H1 (cell line): ENCODE measurements around the gene UBE2E2. TPM values are rescaled to one million over a fixed set of nuclear protein-coding genes. Genes with fewer than 3 reads are reported as not detected.

Experiments used
- CTCF ChIA-PET: fragments of 300-600 bp; sonication (Branson Sonifier 250); formaldehyde crosslinking; loops from one replicate; lab custom pipeline; 2021; ENCODE audit not compliant: partially characterized antibody; lab: Charles Lee
- POLR2A ChIA-PET: fragments of 300-600 bp; sonication (Branson Sonifier 250); formaldehyde crosslinking; loops from one replicate; lab custom pipeline; 2021; ENCODE audit warnings: inconsistent platforms; ENCODE audit not compliant: partially characterized antibody; lab: Charles Lee
- DNase-seq, 2 experiments: peaks; one replicate each; pipeline versions ENCODE4 v3.0.0 to v3.0.0-alpha.2; 2010 to 2022; ENCODE audit warnings: low spot score in 2 of 2, low read depth in 1 of 2, mixed read lengths in 1 of 2
- FAIRE-seq: peaks from 2 replicates; lab custom pipeline; 2011; peaks lifted over from hg19 to GRCh38; lab: Jason Lieb, UNC
- H2AFZ ChIP-seq: 2 replicates; pipeline ENCODE4 v1.8.1; 2012; ENCODE audit warnings: low read length, inconsistent platforms
- H2AK5ac ChIP-seq: 2 replicates; pipeline ENCODE4 v1.6.1; 2013; ENCODE audit warnings: low read depth, low read length
- H2BK120ac ChIP-seq: replicated peaks from 2 replicates; pipeline ENCODE3; 2013; ENCODE audit warnings: low read depth, low read length, inconsistent platforms
- H2BK12ac ChIP-seq: 2 replicates; pipeline ENCODE4 v1.6.1; 2013; ENCODE audit warnings: low read depth, low read length
- H2BK15ac ChIP-seq: 2 replicates; pipeline ENCODE4 v1.6.1; 2013; ENCODE audit warnings: low read length
- H2BK20ac ChIP-seq: 2 replicates; pipeline ENCODE4 v1.6.1; 2013; ENCODE audit warnings: low read length
- H2BK5ac ChIP-seq: 2 replicates; pipeline ENCODE4 v1.6.1; 2013; ENCODE audit warnings: low read depth, low read length
- H3K14ac ChIP-seq: 2 replicates; pipeline ENCODE4 v1.6.1; 2013; ENCODE audit warnings: inconsistent platforms; ENCODE audit not compliant: insufficient read length
- H3K18ac ChIP-seq: 2 replicates; pipeline ENCODE4 v1.6.1; 2013; ENCODE audit warnings: low read length; ENCODE audit errors: extremely low read depth
- H3K23ac ChIP-seq: 2 replicates; pipeline ENCODE4 v1.6.1; 2013; ENCODE audit warnings: inconsistent platforms; ENCODE audit not compliant: insufficient read length
- H3K23me2 ChIP-seq: 2 replicates; pipeline ENCODE4 v1.6.1; 2013; ENCODE audit warnings: low read depth, low read length
- H3K27ac ChIP-seq: 2 replicates; pipeline ENCODE4 v1.6.1; 2011; ENCODE audit warnings: low read depth, low read length, inconsistent platforms
- H3K27me3 ChIP-seq, 4 experiments: replicated peaks in 1 of 4; 1 replicate in 1 of 4; 2 replicates in 3 of 4; pipeline versions ENCODE4 v1.6.1 to v1.8.1; 2011 to 2013; ENCODE audit warnings: low read length in 3 of 4, mild to moderate bottlenecking in 3 of 4, inconsistent platforms in 2 of 4, mixed read lengths in 2 of 4, moderate library complexity in 1 of 4; ENCODE audit not compliant: control insufficient read depth in 3 of 4, insufficient read depth in 3 of 4; ENCODE audit errors: extremely low read depth in 1 of 4
- H3K36me3 ChIP-seq, 4 experiments: 2 replicates each; pipeline versions ENCODE4 v1.6.1 to v1.8.1; 2011 to 2013; ENCODE audit warnings: mild to moderate bottlenecking in 4 of 4, low read length in 3 of 4, moderate library complexity in 2 of 4, control low read depth in 1 of 4, inconsistent platforms in 1 of 4; ENCODE audit not compliant: insufficient read depth in 4 of 4, control insufficient read depth in 2 of 4
- H3K4ac ChIP-seq: replicated peaks from 2 replicates; pipeline ENCODE3; 2013; ENCODE audit warnings: low read length, low read depth, mixed read lengths, inconsistent platforms; ENCODE audit not compliant: insufficient read length
- H3K4me1 ChIP-seq, 4 experiments: replicated peaks in 1 of 4; 1 replicate in 1 of 4; 2 replicates in 3 of 4; pipeline versions ENCODE4 v1.6.1 to v1.8.1; 2011 to 2013; ENCODE audit warnings: low read length in 3 of 4, inconsistent platforms in 2 of 4, mixed read lengths in 1 of 4; ENCODE audit not compliant: insufficient read depth in 4 of 4, control insufficient read depth in 3 of 4
- H3K4me2 ChIP-seq, 2 experiments: 2 replicates each; pipeline versions ENCODE4 v1.6.1 to v1.8.1; 2011 to 2013; ENCODE audit warnings: low read depth in 2 of 2, low read length in 2 of 2, control low read depth in 1 of 2, inconsistent platforms in 1 of 2, mild to moderate bottlenecking in 1 of 2; ENCODE audit not compliant: insufficient read depth in 1 of 2
- H3K4me3 ChIP-seq, 4 experiments: fragments of 200-600, 300-600 bp in 1 of 4; sonication (generic), shearing (Covaris generic), sonication (Bioruptor Twin) in 1 of 4; 2 replicates each; pipeline versions ENCODE4 v1.5.1 to v1.8.1; 2011 to 2016; ENCODE audit warnings: low read length in 4 of 4, low read depth in 3 of 4, control low read depth in 2 of 4, inconsistent platforms in 2 of 4, mild to moderate bottlenecking in 2 of 4, mixed read lengths in 1 of 4, moderate library complexity in 1 of 4; ENCODE audit not compliant: insufficient read depth in 2 of 4; ENCODE audit errors: extremely low read depth in 1 of 4
- H3K56ac ChIP-seq: replicated peaks from 2 replicates; pipeline ENCODE3; 2013; ENCODE audit warnings: low read depth, mild to moderate bottlenecking, mixed read lengths, low read length, inconsistent platforms; ENCODE audit not compliant: insufficient read length
- H3K79me1 ChIP-seq: 2 replicates; pipeline ENCODE4 v1.6.1; 2013; ENCODE audit warnings: low read depth, low read length, control low read depth
- H3K79me2 ChIP-seq, 2 experiments: 2 replicates each; pipeline versions ENCODE4 v1.6.1 to v1.8.1; 2012 to 2013; ENCODE audit warnings: low read length in 2 of 2, mild to moderate bottlenecking in 2 of 2, inconsistent platforms in 1 of 2; ENCODE audit not compliant: insufficient read depth in 2 of 2, control insufficient read depth in 1 of 2
- H3K9ac ChIP-seq, 4 experiments: replicated peaks in 1 of 4; 1 replicate in 1 of 4; 2 replicates in 3 of 4; pipeline versions ENCODE4 v1.6.1 to v1.8.1; 2011 to 2013; ENCODE audit warnings: low read depth in 3 of 4, low read length in 3 of 4, control low read depth in 2 of 4, mild to moderate bottlenecking in 2 of 4, moderate library complexity in 2 of 4, inconsistent platforms in 1 of 4; ENCODE audit errors: extremely low read depth in 1 of 4
- H3K9me3 ChIP-seq, 2 experiments: 2 replicates each; pipeline versions ENCODE4 v1.6.1 to v1.8.1; 2012 to 2013; ENCODE audit warnings: mild to moderate bottlenecking in 2 of 2, moderate library complexity in 2 of 2, control low read depth in 1 of 2, inconsistent platforms in 1 of 2, low read depth in 1 of 2, low read length in 1 of 2, mixed read lengths in 1 of 2; ENCODE audit not compliant: insufficient read depth in 2 of 2
- H4K20me1 ChIP-seq, 2 experiments: replicated peaks in 1 of 2; 2 replicates each; pipeline versions ENCODE3 to v1.8.1; 2011 to 2013; ENCODE audit warnings: inconsistent platforms in 2 of 2, low read length in 2 of 2, mild to moderate bottlenecking in 1 of 2; ENCODE audit not compliant: insufficient read depth in 2 of 2, control insufficient read depth in 1 of 2
- H4K5ac ChIP-seq: 2 replicates; pipeline ENCODE4 v1.6.1; 2013; ENCODE audit warnings: low read length, low read depth, mixed read lengths, inconsistent platforms; ENCODE audit not compliant: insufficient read length
- H4K8ac ChIP-seq: 2 replicates; pipeline ENCODE4 v1.8.0; 2013; ENCODE audit warnings: mild to moderate bottlenecking, moderate library complexity, low read length, inconsistent platforms; ENCODE audit not compliant: insufficient read depth; ENCODE audit errors: extremely low read depth
- H4K91ac ChIP-seq: replicated peaks from 2 replicates; pipeline ENCODE3; 2013; ENCODE audit warnings: low read length, mixed read lengths, inconsistent platforms; ENCODE audit not compliant: insufficient read length
- ASH2L ChIP-seq: fragments of 200-600, 300-600 bp; sonication (generic); IDR thresholded peaks from one replicate; pipeline ENCODE4 v1.7.1; 2017; ENCODE audit warnings: low read length
- ATF2 ChIP-seq: IDR thresholded peaks from 2 replicates; pipeline ENCODE4 v1.6.1; 2012; ENCODE audit warnings: low read length, inconsistent platforms
- CBX8 ChIP-seq: fragments of 300-800, 300-1000 bp; sonication (generic); IDR thresholded peaks from 2 replicates; pipeline ENCODE4 v1.7.1; 2016; ENCODE audit warnings: low read depth, low read length, borderline replicate concordance
- EP300 ChIP-seq, 2 experiments: IDR thresholded peaks; 1 replicate in 1 of 2; 2 replicates in 1 of 2; pipeline ENCODE4 v1.6.1; 2011 to 2012; ENCODE audit warnings: low read depth in 2 of 2, low read length in 2 of 2, mild to moderate bottlenecking in 2 of 2, borderline replicate concordance in 1 of 2, inconsistent platforms in 1 of 2, moderate library complexity in 1 of 2
- NANOG ChIP-seq: IDR thresholded peaks from 2 replicates; pipeline ENCODE4 v1.6.1; 2011; ENCODE audit warnings: low read length, low read depth, mild to moderate bottlenecking, inconsistent platforms; ENCODE audit not compliant: insufficient read depth, poor library complexity, severe bottlenecking
- PHF8 ChIP-seq: fragments of 200-600 bp; sonication (generic); conservative IDR thresholded peaks from 2 replicates; pipeline ENCODE4 v1.7.1; 2012; ENCODE audit warnings: low read depth, mild to moderate bottlenecking, inconsistent platforms, low read length, moderate library complexity
- POU5F1 ChIP-seq: IDR thresholded peaks from 2 replicates; pipeline ENCODE4 v1.6.1; 2011; ENCODE audit warnings: low read depth, mild to moderate bottlenecking, low read length, moderate library complexity
- SIX5 ChIP-seq: IDR thresholded peaks from 2 replicates; pipeline ENCODE4 v1.6.1; 2011; ENCODE audit warnings: mild to moderate bottlenecking, low read depth, low read length
- SP4 ChIP-seq: IDR thresholded peaks from 2 replicates; pipeline ENCODE4 v1.6.1; 2012; ENCODE audit warnings: low read length, inconsistent platforms
- TBP ChIP-seq: IDR thresholded peaks from 2 replicates; pipeline ENCODE4 v1.6.1; 2011; ENCODE audit warnings: low read depth, low read length, improper control_type of control experiment
- YY1 ChIP-seq: IDR thresholded peaks from 2 replicates; pipeline ENCODE4 v1.6.1; 2011; ENCODE audit warnings: low read depth, mild to moderate bottlenecking, low read length
- ZNF274 ChIP-seq: IDR thresholded peaks from 2 replicates; pipeline ENCODE4 v1.7.0; 2012; ENCODE audit warnings: low read length, borderline replicate concordance; ENCODE audit errors: extremely low read depth
- WGBS, 2 experiments: shearing (Covaris generic) in 1 of 2; methylation state at CpG; one replicate each; pipeline versions ENCODE4 v1.1.6 to v1.1.7; 2013 to 2015; ENCODE audit warnings: low lambda C conversion rate in 2 of 2, mixed read lengths in 2 of 2, inconsistent platforms in 1 of 2, low coverage in 1 of 2, missing lambda C conversion rate in 1 of 2; ENCODE audit not compliant: insufficient replicate concordance in 2 of 2, insufficient coverage in 1 of 2, insufficient read length in 1 of 2; ENCODE audit errors: extremely low coverage in 1 of 2, missing lambda C conversion rate in 1 of 2; 5-methylcytosine and 5-hydroxymethylcytosine counted together
- polyA plus RNA-seq, 7 experiments: library from polyadenylated mRNA; depleted of rRNA in 3 of 7; stranded (reverse) in 5 of 7; unstranded in 2 of 7; fragments of >200 nt in 5 of 7; fragments of 200-250 nt in 2 of 7; gene quantifications; 1 replicate in 5 of 7; 2 replicates in 1 of 7; 4 replicates in 1 of 7; pipeline versions ENCODE4 v1.2.1 to v1.2.3, GENCODE V29; 2011 to 2013; ENCODE audit warnings: missing spikeins in 2 of 7, mixed read lengths in 2 of 7
- total RNA-seq: library from RNA; stranded (reverse); fragmentation: NEBNext Ultra II Directional; extraction: Animal tissue kit (Norgen Biotek cat#: 25700); gene quantifications from 2 replicates; pipeline ENCODE4 v1.2.1, GENCODE V29; 2021

Gene UBE2E2
- total and polyA plus RNA-seq, 2 of the 8 experiments (the other 6 are each of a cell fraction or from before 2014, with no cell fraction given), result 57.6 to 70.6 TPM

- Histone ChIP-seq H3K23me2 (no peaks in the 10 kb centered on the region), H4K5ac (no peak overlapping the region), H3K79me2 (peaks cover 0 to 8% of the 10 kb centered on the region in 2 experiments; a peak in 1 of 4 replicates), H3K36me3 (no peaks in the 10 kb centered on the region), H2BK5ac (no peak overlapping the region), H2BK15ac (no peak overlapping the region), H3K4me2 (no peak overlapping the region), H4K8ac (no peak overlapping the region), H3K9ac (no peak overlapping the region), H2AK5ac (no peak overlapping the region), H2BK12ac (no peak overlapping the region), H2BK120ac (no peak overlapping the region), H3K56ac (no peak overlapping the region), H3K4me3 (no peak overlapping the region), H3K27ac (no peak overlapping the region), H3K14ac (no peak overlapping the region), H3K4ac (no peak overlapping the region), H3K27me3 (no peaks in the 10 kb centered on the region), H3K23ac (no peak overlapping the region), H4K20me1 (peaks cover 0 to 2% of the 10 kb centered on the region in 2 experiments), H3K4me1 (peaks cover 0 to 2% (median 0%) of the 10 kb centered on the region in 4 experiments; a peak in 1 of 7 replicates), H3K79me1 (no peaks in the 10 kb centered on the region), H3K9me3 (no peaks in the 10 kb centered on the region), H3K18ac (no peak overlapping the region), H2BK20ac (no peak overlapping the region), H4K91ac (no peak overlapping the region), H2AFZ (no peak overlapping the region)
- POLR2A ChIA-PET, result no interaction called here
- FAIRE-seq, result no peak
- WGBS, 2 experiments, result 92% methylated on average over 3 of the region's 3 CpGs; no CpG with 5 or more reads in 1 of the 2 experiments
- CTCF ChIA-PET, result no interaction called here
- no peak for DNase-seq
- TF ChIP-seq PHF8 (no peak), SP4 (no peak), CBX8 (no peak), POU5F1 (no peak), YY1 (no peak), ZNF274 (no peak), TBP (no peak), ASH2L (no peak), SIX5 (no peak), ATF2 (no peak), EP300 (IDR thresholded peaks at IDR 0.05; ENCODE audit: borderline replicate concordance in 1 of 2, low read depth in 2 of 2, low read length in 2 of 2) (no peak), NANOG (no peak)
Measured at GRCh38 chr3:23421811-23422516, 218.8 kb downstream of the UBE2E2 start.
